ENCODE results near the gene MAPK6. TPM values are rescaled to one million over a fixed set of nuclear protein-coding genes. Genes with fewer than 3 reads are reported as not detected.

Gene MAPK6
- total RNA-seq, 1 experiment from 2014 or later = 83.2 TPM

DNA sequence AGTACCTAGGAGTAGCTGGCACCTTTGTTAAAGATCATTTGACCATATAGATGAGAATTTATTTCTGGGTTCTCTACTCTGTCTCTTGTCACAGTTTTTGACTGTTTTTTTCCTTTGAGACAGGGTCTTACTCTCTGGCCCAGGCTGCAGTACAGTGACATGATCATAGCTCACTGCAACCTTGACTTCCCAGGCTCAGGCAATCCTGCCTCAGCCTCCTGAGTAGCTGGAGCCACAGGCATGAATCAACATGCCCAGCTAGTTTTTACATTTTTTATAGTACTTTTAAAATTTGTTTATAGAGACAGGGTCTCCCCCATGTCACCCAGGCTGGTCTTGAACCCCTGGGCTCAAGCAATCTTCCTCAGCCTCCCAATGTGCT lies 48.5 kb downstream of the MAPK6 start:
- ATAC-seq (no peak), DNase-seq (ENCODE audit: low spot score) (no peak)
- no peak overlapping the region for H3K27ac Mint-ChIP-seq
- H3K9me3 Mint-ChIP-seq = no peaks in the 10 kb centered on the region
- ChIA-PET POLR2A (no interaction called here), CTCF (interaction anchor here (1.4 to 2.2 kb wide), 2 partner anchors 10 to 11 kb away, joined by 5 to 15 read pairs; no protein-coding TSS in a partner anchor)
- H3K27me3 Mint-ChIP-seq (ENCODE audit: low read depth) = no peaks in the 10 kb centered on the region
- H3K36me3 Mint-ChIP-seq = peaks cover 22% of the 10 kb centered on the region
- H3K4me1 Mint-ChIP-seq = peaks cover 11% of the 10 kb centered on the region
- TF ChIP-seq NFYB (CRISPR knock-in tag; conservative IDR thresholded peaks at IDR 0.05; ENCODE audit: low read depth) (no peak), ELF4 (CRISPR knock-in tag; IDR thresholded peaks at IDR 0.05; ENCODE audit: low read depth) (no peak), RORB (CRISPR knock-in tag; IDR thresholded peaks at IDR 0.05) (no peak), ETV6 (CRISPR knock-in tag; IDR thresholded peaks at IDR 0.05) (no peak), MYBL2 (CRISPR knock-in tag; IDR thresholded peaks at IDR 0.05) (no peak)
- no peak overlapping the region for H3K4me3 Mint-ChIP-seq

DNA sequence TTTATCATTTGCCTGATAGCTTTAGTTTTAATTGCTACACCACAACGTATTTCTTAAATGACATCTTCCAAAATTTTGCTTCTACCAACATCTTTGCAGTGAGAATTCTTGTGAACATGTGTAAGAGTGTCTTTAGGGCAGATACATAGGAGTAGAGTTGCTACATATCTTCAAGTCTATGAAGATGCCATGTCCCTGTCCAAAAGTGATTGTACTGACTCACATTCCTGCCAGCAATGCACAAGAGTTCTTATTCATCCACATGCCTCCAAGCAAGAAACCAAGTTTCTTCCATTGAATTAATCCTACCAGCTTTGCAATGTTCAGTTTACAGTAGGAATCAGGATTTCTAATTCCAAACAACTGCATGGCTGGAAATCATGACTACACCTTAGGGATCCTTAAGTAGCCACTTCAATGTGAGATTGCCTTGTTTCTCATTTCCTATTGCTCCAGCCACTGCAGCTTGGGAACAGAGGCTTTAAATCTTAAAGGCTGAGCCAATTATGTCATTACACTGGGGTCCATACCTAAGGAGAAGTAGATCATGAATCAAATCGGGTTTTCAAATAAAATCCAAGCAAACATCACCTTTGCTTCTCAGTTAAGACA lies 49.1 kb downstream of the MAPK6 start:
- H3K9me3 Mint-ChIP-seq = no peaks in the 10 kb centered on the region
- peak overlapping the region; percentile 48; the same call in 1 of the 2 replicates for H3K27ac Mint-ChIP-seq
- ATAC-seq (no peak), DNase-seq (ENCODE audit: low spot score) (no peak)
- peaks cover 11% of the 10 kb centered on the region for H3K4me1 Mint-ChIP-seq
- POLR2A ChIA-PET = no interaction called here
- no peaks in the 10 kb centered on the region for H3K27me3 Mint-ChIP-seq (ENCODE audit: low read depth)
- peaks cover 19% of the 10 kb centered on the region for H3K36me3 Mint-ChIP-seq
- CTCF ChIA-PET = interaction anchor here (1.2 to 3.3 kb wide), 4 partner anchors 9 to 87 kb away, joined by 3 to 49 read pairs (median 10); no protein-coding TSS in a partner anchor
- H3K4me3 Mint-ChIP-seq = no peak overlapping the region
- TF ChIP-seq ZNF671 (CRISPR knock-in tag; IDR thresholded peaks at IDR 0.05) (no peak), CREB1 (CRISPR knock-in tag; IDR thresholded peaks at IDR 0.05) (no peak), ZNF423 (CRISPR knock-in tag; IDR thresholded peaks at IDR 0.05) (no peak), ZNF317 (CRISPR knock-in tag; IDR thresholded peaks at IDR 0.05; ENCODE audit: borderline replicate concordance, low read depth) (no peak), NR3C1 (CRISPR knock-in tag; conservative IDR thresholded peaks at IDR 0.05; ENCODE audit: low read depth) (no peak), ESRRA (CRISPR knock-in tag; IDR thresholded peaks at IDR 0.05; ENCODE audit: borderline replicate concordance) (no peak), RORB (CRISPR knock-in tag; IDR thresholded peaks at IDR 0.05) (no peak), KAT7 (CRISPR knock-in tag; IDR thresholded peaks at IDR 0.05; ENCODE audit: borderline replicate concordance) (no peak), NFATC4 (CRISPR knock-in tag; IDR thresholded peaks at IDR 0.05) (no peak), ZNF263 (CRISPR knock-in tag; IDR thresholded peaks at IDR 0.05; ENCODE audit: low read depth) (no peak)
- TF ChIP-seq, protein P1, sequence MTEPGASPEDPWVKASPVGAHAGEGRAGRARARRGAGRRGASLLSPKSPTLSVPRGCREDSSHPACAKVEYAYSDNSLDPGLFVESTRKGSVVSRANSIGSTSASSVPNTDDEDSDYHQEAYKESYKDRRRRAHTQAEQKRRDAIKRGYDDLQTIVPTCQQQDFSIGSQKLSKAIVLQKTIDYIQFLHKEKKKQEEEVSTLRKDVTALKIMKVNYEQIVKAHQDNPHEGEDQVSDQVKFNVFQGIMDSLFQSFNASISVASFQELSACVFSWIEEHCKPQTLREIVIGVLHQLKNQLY (CRISPR knock-in tag; IDR thresholded peaks at IDR 0.05) = no peak
- TF ChIP-seq, protein P2, sequence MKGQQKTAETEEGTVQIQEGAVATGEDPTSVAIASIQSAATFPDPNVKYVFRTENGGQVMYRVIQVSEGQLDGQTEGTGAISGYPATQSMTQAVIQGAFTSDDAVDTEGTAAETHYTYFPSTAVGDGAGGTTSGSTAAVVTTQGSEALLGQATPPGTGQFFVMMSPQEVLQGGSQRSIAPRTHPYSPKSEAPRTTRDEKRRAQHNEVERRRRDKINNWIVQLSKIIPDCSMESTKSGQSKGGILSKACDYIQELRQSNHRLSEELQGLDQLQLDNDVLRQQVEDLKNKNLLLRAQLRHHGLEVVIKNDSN (CRISPR knock-in tag; IDR thresholded peaks at IDR 0.05) = no peak
- TF ChIP-seq, protein P3, sequence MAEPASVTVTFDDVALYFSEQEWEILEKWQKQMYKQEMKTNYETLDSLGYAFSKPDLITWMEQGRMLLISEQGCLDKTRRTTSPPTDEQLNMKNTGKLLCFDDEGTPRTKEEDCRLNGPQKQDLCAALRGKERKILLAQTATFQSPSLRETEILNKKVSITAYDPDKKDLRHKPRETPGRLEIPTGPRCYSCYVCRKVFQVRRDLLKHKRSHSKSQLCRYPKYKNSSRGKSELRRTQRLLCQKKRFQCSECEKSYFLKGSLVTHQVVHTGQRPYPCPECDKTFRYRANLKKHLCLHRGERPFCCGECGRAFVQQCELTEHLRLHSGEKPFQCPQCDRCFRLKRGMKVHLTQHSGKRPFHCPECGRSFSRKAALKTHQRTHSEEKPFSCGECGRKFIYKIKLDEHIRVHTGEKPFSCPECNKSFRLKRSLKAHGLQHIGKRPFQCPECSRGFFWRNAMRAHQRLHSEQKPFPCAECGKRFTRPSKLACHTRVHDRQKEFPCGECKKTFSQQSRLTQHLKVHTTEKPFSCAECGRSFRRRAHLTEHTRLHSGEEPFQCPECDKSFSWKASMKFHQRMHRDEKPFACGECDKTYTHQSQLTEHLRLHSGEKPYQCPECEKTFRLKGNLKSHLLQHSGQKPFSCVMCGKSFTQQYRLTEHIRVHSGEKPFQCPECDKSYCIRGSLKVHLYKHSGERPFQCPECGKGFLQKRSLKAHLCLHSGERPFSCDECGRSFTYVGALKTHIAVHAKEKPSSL (CRISPR knock-in tag; conservative IDR thresholded peaks at IDR 0.05) = no peak

DNA sequence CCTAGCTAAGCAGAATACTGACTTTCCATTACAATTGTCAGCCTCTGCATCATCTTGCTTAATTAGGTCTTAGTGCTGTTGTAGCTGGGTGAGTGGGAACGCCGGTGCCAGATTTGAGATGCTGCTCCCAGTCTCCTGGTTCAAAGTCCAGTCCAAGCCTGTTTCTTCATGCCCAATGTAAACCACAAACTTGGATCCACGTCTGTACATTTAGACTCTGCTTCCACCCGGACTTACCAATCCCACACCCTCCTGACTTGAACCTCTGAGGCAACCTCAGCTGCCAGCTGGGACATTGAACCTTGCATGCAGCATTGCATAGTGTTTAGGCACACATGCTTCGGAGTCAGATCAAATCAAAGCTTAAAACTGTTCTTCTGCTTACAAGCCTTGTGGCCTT lies 50.5 kb downstream of the MAPK6 start:
- ChIA-PET CTCF (interaction anchor here (0.7 to 3.3 kb wide), 6 partner anchors 10 to 666 kb away, joined by 3 to 49 read pairs (median 4); partner anchors contain the start of gene LEO1), POLR2A (no interaction called here)
- H3K27me3 Mint-ChIP-seq (ENCODE audit: low read depth) = no peaks in the 10 kb centered on the region
- ATAC-seq (no peak), DNase-seq (ENCODE audit: low spot score) (no peak)
- peaks cover 6% of the 10 kb centered on the region for H3K36me3 Mint-ChIP-seq
- no peak overlapping the region for H3K4me3 Mint-ChIP-seq
- H3K4me1 Mint-ChIP-seq = peaks cover 15% of the 10 kb centered on the region
- peaks cover 4% of the 10 kb centered on the region; the same call in 1 of the 2 replicates for H3K9me3 Mint-ChIP-seq
- H3K27ac Mint-ChIP-seq = no peak overlapping the region
- TF ChIP-seq, protein P3 (CRISPR knock-in tag; conservative IDR thresholded peaks at IDR 0.05) = no peak
- TF ChIP-seq, protein P4, sequence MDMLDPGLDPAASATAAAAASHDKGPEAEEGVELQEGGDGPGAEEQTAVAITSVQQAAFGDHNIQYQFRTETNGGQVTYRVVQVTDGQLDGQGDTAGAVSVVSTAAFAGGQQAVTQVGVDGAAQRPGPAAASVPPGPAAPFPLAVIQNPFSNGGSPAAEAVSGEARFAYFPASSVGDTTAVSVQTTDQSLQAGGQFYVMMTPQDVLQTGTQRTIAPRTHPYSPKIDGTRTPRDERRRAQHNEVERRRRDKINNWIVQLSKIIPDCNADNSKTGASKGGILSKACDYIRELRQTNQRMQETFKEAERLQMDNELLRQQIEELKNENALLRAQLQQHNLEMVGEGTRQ (CRISPR knock-in tag; IDR thresholded peaks at IDR 0.05) = no peak
- TF ChIP-seq SMAD3 (CRISPR knock-in tag; IDR thresholded peaks at IDR 0.05; ENCODE audit: borderline replicate concordance) (no peak), TEAD4 (CRISPR knock-in tag; IDR thresholded peaks at IDR 0.05) (no peak), PRRX2 (CRISPR knock-in tag; IDR thresholded peaks at IDR 0.05) (no peak), IRF2 (CRISPR knock-in tag; IDR thresholded peaks at IDR 0.05; ENCODE audit: borderline replicate concordance, low read depth) (no peak), SOX15 (CRISPR knock-in tag; IDR thresholded peaks at IDR 0.05) (no peak)
- TF ChIP-seq, protein P5, sequence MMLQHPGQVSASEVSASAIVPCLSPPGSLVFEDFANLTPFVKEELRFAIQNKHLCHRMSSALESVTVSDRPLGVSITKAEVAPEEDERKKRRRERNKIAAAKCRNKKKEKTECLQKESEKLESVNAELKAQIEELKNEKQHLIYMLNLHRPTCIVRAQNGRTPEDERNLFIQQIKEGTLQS (CRISPR knock-in tag; conservative IDR thresholded peaks at IDR 0.05) = no peak
- TF ChIP-seq, protein P6, sequence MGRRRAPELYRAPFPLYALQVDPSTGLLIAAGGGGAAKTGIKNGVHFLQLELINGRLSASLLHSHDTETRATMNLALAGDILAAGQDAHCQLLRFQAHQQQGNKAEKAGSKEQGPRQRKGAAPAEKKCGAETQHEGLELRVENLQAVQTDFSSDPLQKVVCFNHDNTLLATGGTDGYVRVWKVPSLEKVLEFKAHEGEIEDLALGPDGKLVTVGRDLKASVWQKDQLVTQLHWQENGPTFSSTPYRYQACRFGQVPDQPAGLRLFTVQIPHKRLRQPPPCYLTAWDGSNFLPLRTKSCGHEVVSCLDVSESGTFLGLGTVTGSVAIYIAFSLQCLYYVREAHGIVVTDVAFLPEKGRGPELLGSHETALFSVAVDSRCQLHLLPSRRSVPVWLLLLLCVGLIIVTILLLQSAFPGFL (CRISPR knock-in tag; IDR thresholded peaks at IDR 0.05; ENCODE audit: borderline replicate concordance) = no peak

Data from WTC11 (cell line).